Activated CD8-positive, alpha-beta T cell treated with anti-CD3 and anti-CD28 coated beads, Interleukin-2, amount 10 ng/mL, durations not matched to agents 7 days and 5 days (primary cell): ENCODE data around the gene PLEKHG5. TPM values are rescaled to one million over a fixed set of nuclear protein-coding genes. Genes with fewer than 3 reads are reported as not detected.

Experiments
- ATAC-seq: fragments of 150-1000 bp; cut with Tn5 transposase; one replicate; pipeline ENCODE4 v1.10.0; 2021; ENCODE audit warnings: moderate library complexity
- CTCF ChIA-PET: fragments of 350-600 bp; sonication (Branson Sonifier 250); formaldehyde crosslinking; loops from one replicate; lab custom pipeline; 2021; ENCODE audit warnings: antibody characterized with exemption; lab: Charles Lee
- POLR2A ChIA-PET: fragments of 350-600 bp; sonication (Branson Sonifier 250); formaldehyde crosslinking; loops from one replicate; lab custom pipeline; 2021; ENCODE audit warnings: antibody characterized with exemption; lab: Charles Lee
- DNase-seq: peaks from one replicate; pipeline ENCODE4 v3.0.0-alpha.2; 2020
- H3K27ac Mint-ChIP-seq: one replicate; pipeline ENCODE4 v1.8.0; 2021; ENCODE audit warnings: mild to moderate bottlenecking, mixed read lengths
- H3K27me3 Mint-ChIP-seq: one replicate; pipeline ENCODE4 v1.8.0; 2021; ENCODE audit warnings: low read depth, mixed read lengths
- H3K36me3 Mint-ChIP-seq: one replicate; pipeline ENCODE4 v1.8.0; 2021; ENCODE audit warnings: low read depth, mixed read lengths
- H3K4me1 Mint-ChIP-seq: one replicate; pipeline ENCODE4 v1.8.0; 2021; ENCODE audit warnings: low read depth, mixed read lengths
- H3K4me3 Mint-ChIP-seq: one replicate; pipeline ENCODE4 v1.8.0; 2021; ENCODE audit warnings: mild to moderate bottlenecking, mixed read lengths
- H3K9me3 Mint-ChIP-seq: one replicate; pipeline ENCODE4 v1.8.0; 2022; ENCODE audit warnings: mixed read lengths; ENCODE audit not compliant: insufficient read depth
- total RNA-seq, 2 experiments: library from RNA; stranded (reverse); gene quantifications; one replicate each; pipeline ENCODE4 v1.2.3, GENCODE V29; 2021

The PLEKHG5 gene, protein sequence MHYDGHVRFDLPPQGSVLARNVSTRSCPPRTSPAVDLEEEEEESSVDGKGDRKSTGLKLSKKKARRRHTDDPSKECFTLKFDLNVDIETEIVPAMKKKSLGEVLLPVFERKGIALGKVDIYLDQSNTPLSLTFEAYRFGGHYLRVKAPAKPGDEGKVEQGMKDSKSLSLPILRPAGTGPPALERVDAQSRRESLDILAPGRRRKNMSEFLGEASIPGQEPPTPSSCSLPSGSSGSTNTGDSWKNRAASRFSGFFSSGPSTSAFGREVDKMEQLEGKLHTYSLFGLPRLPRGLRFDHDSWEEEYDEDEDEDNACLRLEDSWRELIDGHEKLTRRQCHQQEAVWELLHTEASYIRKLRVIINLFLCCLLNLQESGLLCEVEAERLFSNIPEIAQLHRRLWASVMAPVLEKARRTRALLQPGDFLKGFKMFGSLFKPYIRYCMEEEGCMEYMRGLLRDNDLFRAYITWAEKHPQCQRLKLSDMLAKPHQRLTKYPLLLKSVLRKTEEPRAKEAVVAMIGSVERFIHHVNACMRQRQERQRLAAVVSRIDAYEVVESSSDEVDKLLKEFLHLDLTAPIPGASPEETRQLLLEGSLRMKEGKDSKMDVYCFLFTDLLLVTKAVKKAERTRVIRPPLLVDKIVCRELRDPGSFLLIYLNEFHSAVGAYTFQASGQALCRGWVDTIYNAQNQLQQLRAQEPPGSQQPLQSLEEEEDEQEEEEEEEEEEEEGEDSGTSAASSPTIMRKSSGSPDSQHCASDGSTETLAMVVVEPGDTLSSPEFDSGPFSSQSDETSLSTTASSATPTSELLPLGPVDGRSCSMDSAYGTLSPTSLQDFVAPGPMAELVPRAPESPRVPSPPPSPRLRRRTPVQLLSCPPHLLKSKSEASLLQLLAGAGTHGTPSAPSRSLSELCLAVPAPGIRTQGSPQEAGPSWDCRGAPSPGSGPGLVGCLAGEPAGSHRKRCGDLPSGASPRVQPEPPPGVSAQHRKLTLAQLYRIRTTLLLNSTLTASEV
- 1 to 10 TPM; 2.2 to 2.8 TPM for total RNA-seq

DNA sequence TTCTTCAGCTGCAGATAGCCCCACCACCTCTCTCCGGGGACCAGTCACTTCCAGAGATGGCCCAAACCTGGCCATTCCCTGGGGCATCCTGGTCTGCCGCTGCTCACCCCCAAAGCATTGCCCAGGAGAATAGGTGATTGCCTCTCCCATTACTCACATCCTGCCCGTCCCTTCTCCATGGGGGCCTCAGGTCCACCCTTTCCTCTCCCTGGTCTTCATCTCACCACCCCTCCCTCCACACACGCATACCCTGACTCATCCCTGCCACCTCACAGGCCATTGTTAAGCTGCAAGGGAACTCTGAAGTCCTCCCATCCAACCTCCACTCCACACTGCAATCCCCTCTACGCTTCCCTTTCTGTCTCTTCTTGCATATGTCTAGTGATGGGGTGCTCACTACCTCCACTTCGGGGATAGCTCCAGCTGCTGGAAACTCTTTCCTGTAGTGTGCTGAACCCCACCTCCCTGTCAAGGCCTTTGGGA lies at the start of gene PLEKHG5:
TSS of gene PLEKHG5 (minus strand) at position 188 of the 483 bp plus-strand sequence. CDS start 14,096 bp downstream, outside the sequence.
- peaks cover 17% of the 10 kb centered on the region for H3K27me3 Mint-ChIP-seq
- peak within 1 kb of the TSS; percentile 76 for H3K4me3 Mint-ChIP-seq
- DNase-seq: no peak
- no peak for ATAC-seq
- peak within 1 kb of the TSS; percentile 71 for H3K27ac Mint-ChIP-seq
- CTCF ChIA-PET: interaction anchor here (0.8 to 6.8 kb wide), 14 partner anchors 11 to 155 kb away, joined by 3 to 60 read pairs (median 8); partner anchors contain the start of genes NOL9 and TAS1R1
- no peaks in the 10 kb centered on the region for H3K36me3 Mint-ChIP-seq
- POLR2A ChIA-PET: interaction anchor here (0.7 to 1.8 kb wide), 12 partner anchors 15 to 138 kb away, joined by 3 to 7 read pairs (median 4); partner anchors contain the start of genes NOL9 and TAS1R1
- H3K4me1 Mint-ChIP-seq: peaks cover 36% of the 10 kb centered on the region
- no peaks in the 10 kb centered on the region for H3K9me3 Mint-ChIP-seq

DNA sequence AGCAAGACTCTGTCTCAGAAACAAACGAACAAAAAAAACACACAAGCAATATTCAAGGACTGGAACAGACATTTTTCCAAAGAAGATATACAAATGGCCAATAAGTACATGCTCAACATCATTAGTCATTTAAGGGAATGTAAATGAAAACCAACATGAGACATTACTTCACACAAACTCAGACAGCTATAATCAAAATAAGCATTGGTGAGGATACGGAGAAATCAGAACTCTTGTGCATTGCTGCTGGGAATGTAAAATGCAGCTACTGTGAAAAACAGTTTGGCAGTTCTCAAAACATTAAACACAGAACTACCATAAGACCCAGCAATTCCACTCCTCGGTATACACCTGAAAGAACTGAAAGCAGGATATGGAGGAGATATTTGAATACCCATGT lies 47.5 kb upstream of the PLEKHG5 start:
- DNase-seq: no peak
- no peak for ATAC-seq
- H3K9me3 Mint-ChIP-seq: no peaks in the 10 kb centered on the region
- ChIA-PET POLR2A (no interaction called here), CTCF (interaction anchor here (0.7 to 0.8 kb wide), 2 partner anchors 15 to 108 kb away, joined by 3 read pairs; partner anchors contain the start of gene NOL9)
- peaks cover 30% of the 10 kb centered on the region for H3K36me3 Mint-ChIP-seq
- H3K27ac Mint-ChIP-seq: peak overlapping the region; percentile 52
- H3K27me3 Mint-ChIP-seq: no peaks in the 10 kb centered on the region
- H3K4me1 Mint-ChIP-seq: no peaks in the 10 kb centered on the region
- no peak overlapping the region for H3K4me3 Mint-ChIP-seq

DNA sequence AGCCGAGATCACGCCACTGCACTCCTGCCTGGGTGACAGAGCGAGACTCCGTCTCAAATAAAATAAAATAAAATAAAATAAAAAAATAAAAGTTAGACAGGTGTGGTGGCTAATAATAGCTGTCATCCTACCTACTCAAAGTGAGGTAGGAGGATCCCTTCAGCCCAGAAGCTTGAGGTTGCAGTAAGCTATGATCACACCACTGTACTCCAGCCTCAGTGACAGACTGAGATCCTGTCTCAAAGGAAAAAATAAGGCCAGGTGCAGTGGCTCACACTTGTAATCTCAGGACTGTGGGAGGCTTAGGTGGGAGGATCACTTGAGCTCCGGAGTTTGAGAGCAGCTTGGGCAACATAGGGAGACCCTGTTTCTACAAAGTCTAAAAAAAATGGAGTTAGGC lies 44.8 kb upstream of the PLEKHG5 start:
- POLR2A ChIA-PET: interaction anchor here (1.7 kb wide), 1 partner anchor 19 kb away, joined by 5 read pairs; the partner anchor contains the start of gene TAS1R1
- peaks cover 42% of the 10 kb centered on the region for H3K36me3 Mint-ChIP-seq
- CTCF ChIA-PET: interaction anchor here (1.1 to 2.5 kb wide), 2 partner anchors 13 to 19 kb away, joined by 3 to 8 read pairs; partner anchors contain the start of gene TAS1R1
- no peaks in the 10 kb centered on the region for H3K9me3 Mint-ChIP-seq
- no peaks in the 10 kb centered on the region for H3K27me3 Mint-ChIP-seq
- H3K4me1 Mint-ChIP-seq: no peaks in the 10 kb centered on the region
- no peak overlapping the region for H3K4me3 Mint-ChIP-seq
- ATAC-seq (no peak), DNase-seq (no peak)
- no peak overlapping the region for H3K27ac Mint-ChIP-seq

DNA sequence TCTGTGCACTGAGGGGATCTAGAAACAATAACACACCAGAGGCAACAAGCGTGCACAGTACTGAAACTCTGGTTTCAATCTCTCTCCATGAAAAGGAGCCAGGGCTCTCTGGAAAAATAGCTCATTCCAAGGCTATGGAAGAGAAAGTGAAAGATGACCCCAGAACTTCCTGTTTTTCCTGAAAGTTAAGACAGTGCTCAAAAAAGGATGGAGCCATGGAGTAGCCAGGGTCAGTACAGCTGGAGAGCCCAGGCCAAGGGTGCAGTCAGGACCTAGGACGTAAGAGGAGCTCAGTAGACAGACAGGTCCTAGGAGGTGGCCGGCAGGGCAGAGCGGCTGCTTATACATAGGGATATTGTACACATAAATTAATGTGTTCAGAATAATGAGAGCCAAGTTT lies 43.7 kb upstream of the PLEKHG5 start:
- H3K9me3 Mint-ChIP-seq: no peaks in the 10 kb centered on the region
- POLR2A ChIA-PET: interaction anchor here (0.6 to 1.7 kb wide), 2 partner anchors 20 to 47 kb away, joined by 3 to 5 read pairs; partner anchors contain the start of gene TAS1R1
- CTCF ChIA-PET: interaction anchor here (1.1 kb wide), 1 partner anchor 12 kb away, joined by 3 read pairs; no protein-coding TSS in a partner anchor
- H3K36me3 Mint-ChIP-seq: peaks cover 39% of the 10 kb centered on the region
- no peaks in the 10 kb centered on the region for H3K4me1 Mint-ChIP-seq
- no peak overlapping the region for H3K4me3 Mint-ChIP-seq
- H3K27me3 Mint-ChIP-seq: no peaks in the 10 kb centered on the region
- DNase-seq (no peak), ATAC-seq (no peak)
- H3K27ac Mint-ChIP-seq: no peak overlapping the region

DNA sequence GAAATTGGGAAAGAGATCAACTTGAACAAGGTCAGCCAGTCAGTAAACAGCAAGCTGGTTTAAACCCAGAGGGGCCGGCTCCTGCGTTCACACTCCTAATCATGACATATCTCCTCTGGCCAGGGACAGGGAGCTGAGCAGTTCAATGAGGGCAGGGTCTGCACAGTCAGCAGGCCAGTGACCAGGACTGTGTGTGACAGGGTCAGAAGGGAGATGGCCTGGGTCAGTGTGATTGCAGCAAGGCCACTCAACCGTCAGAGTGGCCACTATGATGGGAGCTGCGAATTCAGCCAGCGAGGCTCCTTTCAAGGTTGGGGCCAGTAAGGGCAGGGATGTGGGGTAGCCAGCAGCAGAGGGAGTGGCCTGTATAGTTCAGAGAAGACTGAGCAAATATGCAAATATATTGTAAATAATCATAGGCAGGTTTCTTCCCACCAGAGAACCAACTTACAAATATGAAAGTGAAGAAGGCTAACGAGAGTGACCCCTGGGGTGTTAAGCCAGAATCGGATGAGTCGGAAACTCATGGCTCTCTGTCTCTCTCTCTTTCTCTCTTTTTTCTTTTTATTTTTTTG lies 42.9 kb upstream of the PLEKHG5 start:
- Mint-ChIP-seq H3K4me1 (no peaks in the 10 kb centered on the region), H3K4me3 (no peak overlapping the region), H3K36me3 (peaks cover 36% of the 10 kb centered on the region), H3K27ac (no peak overlapping the region), H3K27me3 (no peaks in the 10 kb centered on the region), H3K9me3 (no peaks in the 10 kb centered on the region)
- ATAC-seq: no peak
- CTCF ChIA-PET: no interaction called here
- POLR2A ChIA-PET: no interaction called here
- no peak for DNase-seq

DNA sequence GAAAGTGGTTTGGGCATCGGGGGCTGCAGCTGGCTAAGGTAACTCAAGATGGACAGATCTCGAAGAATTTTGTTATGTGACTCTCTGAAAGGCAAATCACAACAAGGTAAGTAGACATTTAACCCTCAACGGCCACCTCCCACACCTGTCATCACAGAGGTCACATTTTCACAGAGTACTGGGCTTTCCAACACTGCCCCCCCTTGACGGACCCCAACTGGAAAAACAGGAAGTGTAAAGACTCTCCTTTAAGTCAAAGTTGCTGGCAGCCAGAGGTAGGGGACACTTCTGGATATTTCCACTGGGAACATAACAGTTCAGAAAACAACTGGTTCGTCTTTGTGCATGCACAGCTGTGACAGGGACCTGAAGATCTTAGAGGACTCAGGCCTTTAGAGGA lies 40.5 kb upstream of the PLEKHG5 start:
- Mint-ChIP-seq H3K27me3 (no peaks in the 10 kb centered on the region), H3K9me3 (no peaks in the 10 kb centered on the region), H3K27ac (no peak overlapping the region), H3K4me1 (no peaks in the 10 kb centered on the region), H3K4me3 (no peak overlapping the region), H3K36me3 (peaks cover 46% of the 10 kb centered on the region)
- ATAC-seq (no peak), DNase-seq (no peak)
- CTCF ChIA-PET: no interaction called here
- POLR2A ChIA-PET: no interaction called here

DNA sequence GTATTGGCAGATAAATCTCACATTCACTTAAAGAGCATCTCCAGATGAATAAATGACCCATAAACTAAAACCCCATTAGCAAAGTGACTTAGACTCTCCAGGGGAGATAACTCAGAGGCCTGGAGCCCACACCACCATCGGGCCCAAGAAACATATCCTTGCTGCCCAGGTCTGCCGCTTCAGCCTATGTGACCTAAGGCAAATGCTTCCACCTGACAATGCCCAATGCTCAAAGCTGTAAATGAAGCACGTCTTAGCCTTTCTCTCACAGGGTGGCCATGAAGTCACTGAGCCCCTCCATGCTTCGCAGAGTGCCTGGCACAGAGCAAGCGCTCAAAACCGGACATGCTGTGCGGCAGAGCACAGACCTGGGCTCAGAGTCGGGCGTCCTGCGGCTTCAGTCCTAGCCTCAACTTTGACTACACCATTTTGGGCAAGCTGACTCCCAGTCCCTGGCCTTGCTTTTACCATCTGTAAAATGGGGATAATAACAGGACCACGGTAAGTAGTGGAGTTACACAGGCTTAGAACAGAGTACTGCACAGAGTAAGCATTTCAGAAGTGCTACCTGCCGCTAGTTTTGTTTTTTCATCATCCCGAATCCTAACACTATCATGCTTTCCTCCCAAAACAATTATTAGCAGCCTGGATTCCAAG lies 39.2 kb upstream of the PLEKHG5 start:
- CTCF ChIA-PET: no interaction called here
- H3K27me3 Mint-ChIP-seq: no peaks in the 10 kb centered on the region
- POLR2A ChIA-PET: no interaction called here
- no peak overlapping the region for H3K4me3 Mint-ChIP-seq
- H3K4me1 Mint-ChIP-seq: no peaks in the 10 kb centered on the region
- ATAC-seq: no peak
- no peaks in the 10 kb centered on the region for H3K9me3 Mint-ChIP-seq
- peaks cover 53% of the 10 kb centered on the region for H3K36me3 Mint-ChIP-seq
- DNase-seq: no peak
- H3K27ac Mint-ChIP-seq: no peak overlapping the region

DNA sequence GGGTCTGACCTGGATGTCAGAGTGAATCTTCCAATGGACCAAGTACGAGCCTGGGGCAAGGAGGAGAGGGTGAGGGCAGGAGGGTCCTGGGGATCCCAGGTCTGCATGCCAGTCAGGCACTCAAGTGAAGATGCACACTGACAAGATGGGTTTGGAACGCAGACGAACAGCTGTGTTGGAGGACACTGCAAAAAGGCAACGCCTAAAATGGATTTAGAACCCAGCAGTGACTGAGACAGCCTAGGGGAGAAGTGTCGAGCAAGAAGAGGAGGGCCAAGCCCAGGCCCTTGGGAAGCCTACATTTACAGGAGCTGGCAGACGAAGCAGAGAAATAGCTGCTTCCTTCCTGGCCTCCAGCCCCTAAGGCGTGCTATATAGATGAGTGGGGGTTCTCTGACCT lies 37.0 kb upstream of the PLEKHG5 start:
- Mint-ChIP-seq H3K4me1 (no peaks in the 10 kb centered on the region), H3K27me3 (no peaks in the 10 kb centered on the region), H3K4me3 (no peak overlapping the region), H3K27ac (peak overlapping the region; percentile 18), H3K36me3 (peaks cover 53% of the 10 kb centered on the region), H3K9me3 (no peaks in the 10 kb centered on the region)
- DNase-seq (no peak), ATAC-seq (no peak)
- ChIA-PET POLR2A (no interaction called here), CTCF (interaction anchor here (3.2 kb wide), 1 partner anchor 25 kb away, joined by 13 read pairs; the partner anchor contains the start of genes NOL9 and TAS1R1)

DNA sequence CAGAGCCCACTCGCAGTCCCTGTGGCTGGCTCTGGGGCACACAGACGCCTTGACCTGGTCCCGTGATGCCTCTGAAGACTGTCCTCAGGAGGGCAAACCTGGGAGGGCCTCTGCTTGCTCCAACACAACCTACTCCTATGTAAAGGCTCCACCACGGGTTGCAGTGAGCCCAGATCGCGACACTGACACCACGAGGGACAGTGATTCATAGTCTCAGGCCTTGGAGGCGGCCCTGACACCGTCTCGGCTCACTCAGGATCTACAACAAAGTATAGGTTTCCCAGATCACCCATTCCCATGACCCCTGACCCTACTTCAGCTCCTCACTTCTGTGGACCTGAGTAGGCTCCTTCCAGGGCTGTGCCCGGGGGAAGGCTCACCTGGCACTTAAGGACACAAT lies 34.8 kb upstream of the PLEKHG5 start:
- peaks cover 37% of the 10 kb centered on the region for H3K36me3 Mint-ChIP-seq

DNA sequence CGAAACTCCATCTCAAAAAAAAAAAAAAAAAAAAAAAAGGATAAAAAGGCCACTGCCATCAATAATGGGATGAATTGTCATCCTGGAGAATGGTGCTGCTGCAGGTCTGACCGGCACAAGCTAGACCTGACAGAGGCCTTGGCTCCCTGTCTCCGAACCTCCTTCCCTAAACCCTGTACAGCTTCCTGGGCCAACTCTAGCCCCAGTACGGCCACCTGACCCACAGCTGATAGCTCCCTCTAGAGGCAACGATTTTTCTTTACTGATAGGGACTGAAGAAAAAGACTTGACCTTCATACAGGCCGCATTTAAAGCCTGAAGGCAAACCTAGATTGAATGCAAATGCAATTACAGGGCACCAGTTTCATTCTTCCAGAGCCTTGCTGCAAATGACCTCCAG lies 32.1 kb upstream of the PLEKHG5 start:
- ATAC-seq: no peak
- H3K27me3 Mint-ChIP-seq: no peaks in the 10 kb centered on the region
- H3K9me3 Mint-ChIP-seq: no peaks in the 10 kb centered on the region
- no peak overlapping the region for H3K27ac Mint-ChIP-seq
- H3K36me3 Mint-ChIP-seq: peaks cover 29% of the 10 kb centered on the region
- POLR2A ChIA-PET: no interaction called here
- CTCF ChIA-PET: interaction anchor here (0.9 to 3.2 kb wide), 5 partner anchors 12 to 125 kb away, joined by 3 to 16 read pairs (median 13); partner anchors contain the start of genes NOL9, PLEKHG5 and TAS1R1
- H3K4me1 Mint-ChIP-seq: peaks cover 5% of the 10 kb centered on the region
- H3K4me3 Mint-ChIP-seq: no peak overlapping the region
- DNase-seq: no peak

More for the DNA sequence above, 34.8 kb upstream of the PLEKHG5 start:
- ATAC-seq: no peak
- POLR2A ChIA-PET: interaction anchor here (0.7 kb wide), 1 partner anchor 98 kb away, joined by 3 read pairs; the partner anchor contains the start of gene THAP3
- Mint-ChIP-seq H3K27ac (no peak overlapping the region), H3K9me3 (no peaks in the 10 kb centered on the region), H3K4me1 (peaks cover 5% of the 10 kb centered on the region), H3K4me3 (no peak overlapping the region), H3K27me3 (no peaks in the 10 kb centered on the region)
- no peak for DNase-seq
- CTCF ChIA-PET: interaction anchor here (3.2 kb wide), 1 partner anchor 28 kb away, joined by 13 read pairs; the partner anchor contains the start of genes NOL9 and TAS1R1
